Measurements from ENCODE around the gene GAL3ST1.

Gene GAL3ST1

DNA sequence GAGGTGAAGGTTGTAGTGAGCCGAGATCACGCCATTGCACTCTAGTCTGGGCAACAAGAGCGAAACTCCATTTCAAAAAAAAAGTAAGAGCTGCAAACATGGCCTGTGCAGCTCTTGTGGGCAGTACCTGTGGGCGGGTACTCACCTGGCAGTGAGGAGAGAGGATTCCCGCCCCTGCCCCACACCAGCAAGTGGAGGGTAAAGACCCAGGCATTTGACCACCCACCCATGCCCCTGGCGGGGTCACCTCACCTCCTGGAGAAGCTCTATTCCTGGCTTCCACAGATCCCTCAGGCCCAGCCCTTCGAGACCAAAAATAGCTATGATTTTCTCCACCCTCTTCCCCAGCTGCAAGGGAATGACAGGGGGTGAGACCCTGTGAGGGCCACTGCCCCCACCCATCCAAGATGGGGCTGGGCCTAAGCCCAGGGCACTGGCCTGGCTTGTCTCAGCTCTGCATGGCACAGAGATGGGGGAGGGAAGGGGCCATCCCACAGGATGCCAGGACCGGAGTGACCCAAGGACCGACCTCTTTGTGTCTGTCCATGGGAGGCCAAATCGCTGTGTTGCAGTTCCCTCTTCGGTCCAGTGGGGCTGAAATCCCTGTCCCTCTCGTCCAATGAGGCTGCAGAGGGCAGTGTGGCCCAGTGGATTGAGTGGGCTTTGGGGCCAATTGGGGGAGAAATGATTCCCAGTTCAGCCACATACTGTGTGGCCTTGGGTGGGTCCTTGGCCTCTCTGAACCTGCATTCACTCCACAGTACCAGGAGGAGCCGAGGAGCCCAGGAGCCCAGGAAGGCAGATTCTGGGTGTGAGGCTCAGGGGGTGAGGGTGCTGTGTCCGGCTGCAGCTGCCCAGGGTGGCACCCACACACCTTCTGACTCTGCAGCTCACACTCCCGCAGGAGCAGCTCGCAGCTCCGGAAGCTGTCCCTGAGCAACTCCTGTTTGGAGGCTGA, 42.5 kb downstream of the GAL3ST1 start:
- no peak for DNase-seq

- no peak for DNase-seq
Measured at GRCh38 chr22:30526656-30527055, 47.8 kb downstream of the GAL3ST1 start.

DNA sequence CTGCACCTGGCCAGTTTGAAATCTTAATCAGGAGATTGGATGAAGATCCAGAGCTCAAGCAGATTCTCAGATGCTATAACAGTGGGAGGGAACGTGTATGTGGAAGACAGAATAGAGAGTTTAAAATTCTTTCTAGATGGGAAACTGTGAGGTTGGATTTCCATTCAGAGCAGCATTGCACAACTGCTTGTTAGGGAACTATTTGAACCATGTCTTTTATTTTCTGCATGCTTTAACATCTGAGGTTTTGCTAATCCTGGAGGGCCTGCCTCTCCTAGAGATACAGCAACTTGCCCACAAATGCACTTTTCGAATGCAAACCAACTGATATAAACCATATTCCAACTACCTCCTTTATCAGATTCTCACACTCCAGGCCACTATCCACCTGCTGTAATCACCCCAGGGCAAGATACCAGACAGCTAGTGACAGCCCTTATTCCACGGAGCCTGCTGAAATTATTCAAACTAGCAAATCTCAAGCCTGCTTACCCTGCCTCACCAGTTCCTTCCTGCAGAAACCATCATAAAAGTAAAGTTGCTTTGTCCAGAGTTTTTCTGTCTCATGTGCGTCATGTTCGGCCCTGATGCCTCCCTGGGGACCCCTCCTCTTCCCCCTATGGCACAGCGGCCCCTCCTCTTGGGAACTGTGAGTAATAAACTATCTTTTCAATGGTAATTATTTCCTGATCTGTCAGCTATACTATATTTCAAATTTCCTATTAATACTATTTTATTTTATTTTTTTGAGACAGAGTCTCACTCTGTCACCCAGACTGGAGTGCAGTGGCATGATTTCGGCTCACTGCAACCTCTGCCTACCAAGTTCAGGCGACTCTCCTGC, 50.6 kb downstream of the GAL3ST1 start:
- DNase-seq = no peak

GRCh38 chr22:30521368-30522156, 52.9 kb downstream of the GAL3ST1 start:
- DNase-seq = no peak

- no peak for DNase-seq
Measured at GRCh38 chr22:30519842-30520425, 54.5 kb downstream of the GAL3ST1 start.

- no peak for DNase-seq
Measured at GRCh38 chr22:30516731-30517130, 57.7 kb downstream of the GAL3ST1 start.

DNA sequence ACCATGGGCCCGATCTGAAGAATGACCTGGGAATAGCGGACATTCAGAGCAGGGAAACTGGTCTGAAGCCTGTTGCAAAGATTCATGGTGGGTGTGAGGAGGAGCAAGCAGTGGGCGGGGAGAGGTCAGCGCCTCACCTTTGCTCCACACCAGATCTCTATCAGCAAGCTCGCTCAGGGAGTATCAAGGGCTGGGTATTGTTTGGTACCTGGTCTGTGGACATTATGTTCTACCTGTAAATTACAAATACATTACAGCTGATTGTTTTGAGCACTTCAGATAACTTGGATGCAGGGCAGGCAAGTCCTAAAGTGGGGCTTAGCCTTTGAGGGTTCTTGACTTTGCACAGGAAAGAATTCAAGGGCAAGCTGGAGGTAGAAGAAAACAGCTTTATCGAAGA, 58.2 kb downstream of the GAL3ST1 start:
- no peak for DNase-seq

DNA sequence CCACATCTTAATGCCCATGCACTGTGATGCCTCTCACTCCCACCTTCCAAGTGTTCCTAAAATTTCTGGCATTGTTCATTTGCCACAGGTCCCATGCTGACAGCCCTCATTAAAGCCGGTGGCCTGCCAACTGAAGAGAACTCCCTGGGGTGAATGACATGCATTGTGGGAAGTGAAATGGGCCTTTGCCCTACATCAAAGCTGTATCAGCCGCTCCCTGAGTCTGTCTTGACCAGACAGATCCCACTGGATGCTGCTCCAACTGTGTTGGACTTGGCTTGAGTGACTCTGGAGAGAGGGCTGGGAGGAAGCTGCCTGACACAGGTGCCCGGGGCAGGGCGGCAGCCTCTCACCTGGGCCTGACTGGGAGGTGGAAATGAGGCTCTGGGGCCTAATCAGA, 60.2 kb downstream of the GAL3ST1 start:
- no peak for DNase-seq

- no peak for DNase-seq
Measured at GRCh38 chr22:30513462-30513861, 61.0 kb downstream of the GAL3ST1 start.

GRCh38 chr22:30511911-30512310, 62.6 kb downstream of the GAL3ST1 start:
- no peak for DNase-seq

DNA sequence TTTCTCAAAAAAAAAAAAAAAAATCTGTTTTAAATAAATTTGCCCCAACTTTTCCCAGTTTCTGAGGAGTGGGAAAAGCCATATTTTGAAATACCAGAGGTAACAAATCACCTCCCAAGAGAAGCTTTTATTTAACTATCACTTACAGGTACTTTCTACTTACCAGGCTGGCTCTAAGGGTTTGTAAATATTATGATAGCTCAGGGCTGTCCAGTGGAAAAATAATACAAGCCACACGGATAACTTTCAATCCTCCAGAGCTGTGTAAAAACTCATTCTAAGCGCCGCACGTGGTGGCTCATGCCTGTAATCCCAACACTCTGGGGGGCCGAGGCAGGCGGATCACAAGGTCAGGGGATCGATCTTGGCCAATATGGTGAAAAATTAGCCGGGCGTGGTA, 63.4 kb downstream of the GAL3ST1 start:
- DNase-seq = no peak

- no peak for DNase-seq
Measured at GRCh38 chr22:30508216-30508615, 66.2 kb downstream of the GAL3ST1 start.

DNA sequence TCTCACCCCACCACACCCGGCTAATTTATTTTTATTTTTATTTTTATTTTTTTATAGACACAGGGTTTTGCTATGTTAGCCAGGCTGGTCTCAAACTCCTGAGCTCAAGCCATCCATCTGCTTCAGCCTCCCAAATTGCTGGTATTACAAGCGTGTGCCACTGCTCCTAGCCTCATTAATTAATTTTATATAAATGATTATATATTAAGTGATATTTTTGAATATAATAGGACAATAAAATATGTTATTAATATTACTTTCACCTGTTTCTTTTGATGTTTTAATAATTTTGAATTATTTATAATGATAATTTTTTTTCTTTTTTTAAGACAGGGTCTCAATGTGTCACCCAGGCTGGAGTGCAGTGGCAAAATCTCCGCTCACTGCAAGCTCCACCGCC, 66.8 kb downstream of the GAL3ST1 start:
- no peak for DNase-seq

- no peak for DNase-seq
Measured at GRCh38 chr22:30506507-30506968, 67.9 kb downstream of the GAL3ST1 start.
